Thoracic aorta (tissue), 2 donors: ENCODE results near the gene GAB2. TPM values are rescaled to one million over a fixed set of nuclear protein-coding genes. Genes with fewer than 3 reads are reported as not detected.

Source experiments
- ATAC-seq: fragments of 150-250 bp; one replicate; pipeline ENCODE4 v1.8.0; 2017; ENCODE audit warnings: low read depth; ENCODE audit not compliant: insufficient number of reproducible peaks, low FRiP score
- DNase-seq: peaks from one replicate; pipeline ENCODE4 v3.0.0-alpha.2; 2020; ENCODE audit warnings: low spot score
- H3K27ac ChIP-seq, 2 donors: fragments of 200-600 bp; sonication (generic); 1 replicate in 1 of 2; 2 replicates in 1 of 2; pipeline ENCODE4 v1.5.1; 2016; ENCODE audit warnings: mild to moderate bottlenecking in 2 of 2, moderate library complexity in 2 of 2
- H3K27me3 ChIP-seq: fragments of 200-600 bp; sonication (generic); replicated peaks from 2 replicates; pipeline ENCODE4 v1.6.0; 2016; ENCODE audit warnings: mild to moderate bottlenecking; ENCODE audit not compliant: insufficient read depth
- H3K36me3 ChIP-seq: fragments of 200-600 bp; sonication (generic); one replicate; pipeline ENCODE4 v1.5.1; 2016
- H3K4me1 ChIP-seq, 2 donors: fragments of 200-600 bp; sonication (generic); 1 replicate in 1 of 2; 2 replicates in 1 of 2; pipeline versions ENCODE4 v1.5.1 to v1.6.0; 2016; ENCODE audit warnings: low read depth in 2 of 2, mild to moderate bottlenecking in 1 of 2; ENCODE audit not compliant: control insufficient read depth in 1 of 2
- H3K4me3 ChIP-seq: fragments of 200-600 bp; sonication (generic); 2 replicates; pipeline ENCODE4 v1.5.1; 2016; ENCODE audit warnings: mild to moderate bottlenecking
- H3K9me3 ChIP-seq: fragments of 200-600 bp; sonication (generic); 2 replicates; pipeline ENCODE4 v1.5.1; 2016
- CTCF ChIP-seq: fragments of 200-600 bp; sonication (generic); IDR thresholded peaks from one replicate; pipeline ENCODE4 v1.5.1; 2019; ENCODE audit warnings: antibody characterized with exemption
- total RNA-seq, 2 donors: library from RNA; depleted of rRNA; stranded (reverse); fragments of >200 nt; gene quantifications; one replicate each; pipeline versions ENCODE4 v1.1.0 to v1.2.3, GENCODE V29; 2016

Gene GAB2
- total RNA-seq, 2 donors from 2014 or later: 65.4 to 91.5 TPM

- H3K27ac ChIP-seq: peak overlapping the region in 1 of 2 donors; percentile 2
- DNase-seq: no peak
- H3K4me3 ChIP-seq: no peak overlapping the region
These were observed 199.7 kb downstream of the GAB2 start for GRCh38 chr11:78217650-78218541.

GRCh38 chr11:78216571-78217287 lies 200.9 kb downstream of the GAB2 start:
- DNase-seq (no peak), ATAC-seq (no peak)
- Histone ChIP-seq H3K9me3 (no peaks in the 10 kb centered on the region), H3K27me3 (no peaks in the 10 kb centered on the region), H3K4me3 (no peak overlapping the region), H3K36me3 (peaks cover 42% of the 10 kb centered on the region), H3K27ac (peak overlapping the region; percentile 43 to 44), H3K4me1 (peaks cover 13 to 25% of the 10 kb centered on the region in 2 donors)
- TF ChIP-seq CTCF: no peak

More at GRCh38 chr11:78217650-78218541, 199.7 kb downstream of the GAB2 start:
- Histone ChIP-seq H3K4me1 (peaks cover 7 to 20% of the 10 kb centered on the region in 2 donors), H3K9me3 (no peaks in the 10 kb centered on the region), H3K36me3 (peaks cover 50% of the 10 kb centered on the region), H3K27me3 (no peaks in the 10 kb centered on the region)
- TF ChIP-seq CTCF: no peak
- no peak for ATAC-seq

GRCh38 chr11:78216021-78216420 lies 201.6 kb downstream of the GAB2 start:
- Histone ChIP-seq H3K4me1 (peaks cover 13 to 25% of the 10 kb centered on the region in 2 donors), H3K9me3 (no peaks in the 10 kb centered on the region), H3K27me3 (no peaks in the 10 kb centered on the region), H3K36me3 (peaks cover 35% of the 10 kb centered on the region), H3K27ac (no peak overlapping the region), H3K4me3 (no peak overlapping the region)
- no peak for DNase-seq
- no peak for ATAC-seq
- TF ChIP-seq CTCF: no peak

GRCh38 chr11:78214331-78215194 lies 203.1 kb downstream of the GAB2 start:
- DNase-seq (no peak), ATAC-seq (no peak)
- no peaks in the 10 kb centered on the region for H3K9me3 ChIP-seq
- H3K4me1 ChIP-seq: peaks cover 13 to 25% of the 10 kb centered on the region in 2 donors
- no peaks in the 10 kb centered on the region for H3K27me3 ChIP-seq
- peaks cover 35% of the 10 kb centered on the region for H3K36me3 ChIP-seq
- H3K27ac ChIP-seq: peak overlapping the region; percentile 17 to 33
- H3K4me3 ChIP-seq: no peak overlapping the region
- no peak for TF ChIP-seq CTCF
